Endothelial cell of umbilical vein (primary cell): ENCODE measurements around the gene DEFB113. TPM values are rescaled to one million over a fixed set of nuclear protein-coding genes. Genes with fewer than 3 reads are reported as not detected.

Source experiments
- Bru-seq: library from RNA; stranded (reverse); fragments of 400-500 nt; gene quantifications from one replicate; lab custom pipeline; 2021; lab: Mats Ljungman, UMichigan
- BruChase-seq, 2 experiments: library from RNA; stranded (reverse); fragments of 400-500 nt; gene quantifications; one replicate each; lab custom pipeline; 2021; lab: Mats Ljungman, UMichigan
- BruUV-seq: library from RNA; stranded (reverse); fragments of 400-500 nt; replicated peaks from 2 replicates; lab custom pipeline; 2021; lab: Mats Ljungman, UMichigan
- CTCF ChIA-PET: fragments of 300-600, 350-600 bp; sonication (Branson Sonifier 250); formaldehyde crosslinking; loops from one replicate; lab custom pipeline; 2021; ENCODE audit warnings: antibody characterized with exemption, inconsistent platforms; lab: Charles Lee
- POLR2A ChIA-PET: fragments of 300-600, 350-600 bp; sonication (Branson Sonifier 250); formaldehyde crosslinking; loops from one replicate; lab custom pipeline; 2021; ENCODE audit warnings: antibody characterized with exemption, inconsistent platforms; lab: Charles Lee
- DNase-seq: peaks from one replicate; pipeline ENCODE4 v3.0.0-alpha.2; 2011; ENCODE audit warnings: low read depth, low spot score
- FAIRE-seq: peaks from 2 replicates; lab custom pipeline; 2011; peaks lifted over from hg19 to GRCh38; lab: Jason Lieb, UNC
- H2AFZ ChIP-seq: 2 replicates; pipeline ENCODE4 v1.6.0; 2012; ENCODE audit warnings: low read depth, low read length, control low read depth, inconsistent platforms
- H3K27ac ChIP-seq: 2 replicates; pipeline ENCODE4 v1.5.1; 2011; ENCODE audit warnings: low read depth, mild to moderate bottlenecking, control low read depth, low read length, moderate library complexity; ENCODE audit not compliant: insufficient read depth
- H3K27me3 ChIP-seq, 2 experiments: 2 replicates each; pipeline versions ENCODE4 v1.6.0 to v1.6.1; 2011; ENCODE audit warnings: low read length in 2 of 2, mixed read lengths in 1 of 2; ENCODE audit not compliant: control insufficient read depth in 2 of 2, insufficient read depth in 2 of 2
- H3K36me3 ChIP-seq, 2 experiments: 2 replicates in 1 of 2; 3 replicates in 1 of 2; pipeline ENCODE4 v1.5.1; 2011; ENCODE audit warnings: low read length in 2 of 2, mild to moderate bottlenecking in 1 of 2, moderate library complexity in 1 of 2; ENCODE audit not compliant: control insufficient read depth in 2 of 2, insufficient read depth in 2 of 2; ENCODE audit errors: extremely low read depth in 1 of 2
- H3K4me1 ChIP-seq: 3 replicates; pipeline ENCODE4 v1.5.1; 2011; ENCODE audit warnings: mild to moderate bottlenecking, low read length; ENCODE audit not compliant: control insufficient read depth, insufficient read depth; ENCODE audit errors: extremely low read depth
- H3K4me2 ChIP-seq: 2 replicates; pipeline ENCODE4 v1.6.1; 2011; ENCODE audit warnings: low read length, control low read depth, mixed read lengths; ENCODE audit not compliant: insufficient read depth
- H3K4me3 ChIP-seq, 3 experiments: fragments of 200-600 bp in 1 of 3; sonication (generic), shearing (Covaris generic) in 1 of 3; replicated peaks in 1 of 3; 2 replicates each; pipeline ENCODE4 v1.5.1; 2011 to 2016; ENCODE audit warnings: control low read depth in 3 of 3, low read length in 3 of 3, mild to moderate bottlenecking in 2 of 3, inconsistent platforms in 1 of 3, low read depth in 1 of 3, moderate library complexity in 1 of 3; ENCODE audit not compliant: insufficient read depth in 1 of 3
- H3K79me2 ChIP-seq: 2 replicates; pipeline ENCODE4 v1.6.0; 2012; ENCODE audit warnings: low read length, inconsistent platforms; ENCODE audit not compliant: control insufficient read depth, insufficient read depth
- H3K9ac ChIP-seq: replicated peaks from 2 replicates; pipeline ENCODE3; 2011; ENCODE audit warnings: low read length, control low read depth; ENCODE audit not compliant: insufficient read depth; ENCODE audit errors: extremely low read depth
- H3K9me1 ChIP-seq: replicated peaks from 3 replicates; pipeline ENCODE4 v1.6.0; 2011; ENCODE audit warnings: mild to moderate bottlenecking, low read length; ENCODE audit not compliant: control insufficient read depth, insufficient read depth; ENCODE audit errors: extremely low read depth
- H3K9me3 ChIP-seq: replicated peaks from 2 replicates; pipeline ENCODE4 v1.5.1; 2012; ENCODE audit warnings: low read length, inconsistent platforms; ENCODE audit not compliant: control insufficient read depth, insufficient read depth
- H4K20me1 ChIP-seq: replicated peaks from 2 replicates; pipeline ENCODE3; 2011; ENCODE audit warnings: mild to moderate bottlenecking, low read length; ENCODE audit not compliant: control insufficient read depth, insufficient read depth; ENCODE audit errors: extremely low read depth
- FOS ChIP-seq: IDR thresholded peaks from 2 replicates; pipeline ENCODE4 v1.6.1; 2011; ENCODE audit warnings: mild to moderate bottlenecking, low read length, moderate library complexity, borderline replicate concordance; ENCODE audit not compliant: insufficient read depth
- GATA2 ChIP-seq: IDR thresholded peaks from 2 replicates; pipeline ENCODE4 v1.7.0; 2011; ENCODE audit warnings: low read depth, mild to moderate bottlenecking, moderate library complexity, mixed read lengths, low read length; ENCODE audit not compliant: insufficient read length, insufficient read depth
- JUN ChIP-seq: IDR thresholded peaks from 2 replicates; pipeline ENCODE4 v1.6.1; 2011; ENCODE audit warnings: borderline replicate concordance, low read depth; ENCODE audit not compliant: insufficient read length, insufficient read depth
- MAX ChIP-seq: IDR thresholded peaks from 2 replicates; pipeline ENCODE4 v1.6.1; 2011; ENCODE audit not compliant: insufficient read depth, insufficient read length
- POLR2A ChIP-seq: IDR thresholded peaks from 2 replicates; pipeline ENCODE4 v1.6.1; 2012; ENCODE audit warnings: low read depth, mild to moderate bottlenecking, control low read depth, low read length
- dilution Hi-C: fragments of 300-500 bp; cut with MboI; formaldehyde crosslinking; loops from one replicate; pipeline ENCODE4 v1.15.0; 2019; ENCODE audit warnings: low sequenced_read_pairs; ENCODE audit not compliant: extremely low pct_ligation_motif_present
- intact Hi-C: fragments of 100-400 bp; cut with micrococcal nuclease; formaldehyde crosslinking; loops from one replicate; pipeline ENCODE4 v1.10.0; 2022
- long read RNA-seq: library from polyadenylated mRNA; stranded (forward); transcript quantifications from one replicate; pipeline ENCODE4 v2.0.0, GENCODE V29; 2021
- polyA minus RNA-seq, 3 experiments: library from RNA; depleted of rRNA, polyadenylated mRNA; stranded (reverse); fragments of >200 nt; gene quantifications; 1 replicate in 1 of 3; 2 replicates in 2 of 3; pipeline ENCODE4 v1.2.3, GENCODE V29; 2011
- polyA plus RNA-seq, 4 experiments: library from polyadenylated mRNA; depleted of rRNA in 3 of 4; stranded (reverse) in 3 of 4; unstranded in 1 of 4; fragments of >200 nt; gene quantifications; 2 replicates each; pipeline versions ENCODE4 v1.2.1 to v1.2.3, GENCODE V29; 2011 to 2012; ENCODE audit warnings: missing spikeins in 1 of 4
- total RNA-seq: library from RNA; stranded (reverse); gene quantifications from 2 replicates; pipeline ENCODE4 v1.2.3, GENCODE V29; 2021
- TF ChIP-seq, protein P1 (sequence below), 2 donors: IDR thresholded peaks; 1 replicate in 1 of 2; 2 replicates in 1 of 2; pipeline ENCODE4 v1.5.1; 2011; ENCODE audit warnings: low read length in 2 of 2, mild to moderate bottlenecking in 2 of 2, moderate library complexity in 2 of 2, control low read depth in 1 of 2, inconsistent platforms in 1 of 2, low read depth in 1 of 2; ENCODE audit not compliant: insufficient read depth in 1 of 2; ENCODE audit errors: extremely low read depth in 1 of 2

Gene DEFB113
- total RNA-seq = not detected in 2 replicates
- not detected in 2 replicates for polyA plus RNA-seq
- not detected in 2 replicates for polyA plus RNA-seq (2011; cell fraction: cytosol; rRNA removed)
- not detected in 2 replicates for polyA plus RNA-seq (2011; cell fraction: nucleus; rRNA removed)
- polyA plus RNA-seq (2012) = not detected in 2 replicates
- not detected in 2 replicates for polyA minus RNA-seq
- polyA minus RNA-seq (2011; cell fraction: cytosol; rRNA and poly(A)+ RNA removed) = not detected
- not detected in 2 replicates for polyA minus RNA-seq (2011; cell fraction: nucleus; rRNA and poly(A)+ RNA removed)
- Bru-seq, nascent RNA = not detected
- not detected for BruChase-seq, experiment 1, labeled RNA remaining after a 6-hour chase
- not detected for BruChase-seq, experiment 2, labeled RNA remaining after a 2-hour chase
- long read RNA-seq = 0 reads

DNA sequence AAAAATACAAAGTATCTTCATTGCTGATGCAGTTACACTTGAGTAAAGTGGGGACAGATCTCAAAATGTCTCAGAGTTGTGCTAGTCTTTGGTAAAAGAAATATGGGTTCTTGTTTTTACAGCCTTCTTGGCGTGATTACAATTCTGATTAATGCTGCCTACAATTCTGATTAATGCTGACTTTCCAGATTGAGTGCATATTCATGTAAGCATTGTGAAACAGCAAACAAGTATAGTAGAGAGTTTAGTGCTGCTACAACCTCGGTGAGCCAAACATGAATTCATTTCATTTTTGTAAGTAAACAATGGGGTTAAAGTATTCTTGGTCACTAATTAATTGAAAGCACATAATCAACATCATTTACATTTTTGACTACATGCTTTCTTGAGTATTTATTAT is at the start of gene DEFB113:
Gene DEFB113, minus strand, starts transcription at position 21 of the 400 bp plus-strand sequence. Its CDS starts 0 bp downstream, at position 21.
- intact Hi-C loops = no loop called here
- TF ChIP-seq GATA2 (no peak), MAX (no peak), FOS (no peak), JUN (no peak), POLR2A (no peak)
- TF ChIP-seq, protein P1, sequence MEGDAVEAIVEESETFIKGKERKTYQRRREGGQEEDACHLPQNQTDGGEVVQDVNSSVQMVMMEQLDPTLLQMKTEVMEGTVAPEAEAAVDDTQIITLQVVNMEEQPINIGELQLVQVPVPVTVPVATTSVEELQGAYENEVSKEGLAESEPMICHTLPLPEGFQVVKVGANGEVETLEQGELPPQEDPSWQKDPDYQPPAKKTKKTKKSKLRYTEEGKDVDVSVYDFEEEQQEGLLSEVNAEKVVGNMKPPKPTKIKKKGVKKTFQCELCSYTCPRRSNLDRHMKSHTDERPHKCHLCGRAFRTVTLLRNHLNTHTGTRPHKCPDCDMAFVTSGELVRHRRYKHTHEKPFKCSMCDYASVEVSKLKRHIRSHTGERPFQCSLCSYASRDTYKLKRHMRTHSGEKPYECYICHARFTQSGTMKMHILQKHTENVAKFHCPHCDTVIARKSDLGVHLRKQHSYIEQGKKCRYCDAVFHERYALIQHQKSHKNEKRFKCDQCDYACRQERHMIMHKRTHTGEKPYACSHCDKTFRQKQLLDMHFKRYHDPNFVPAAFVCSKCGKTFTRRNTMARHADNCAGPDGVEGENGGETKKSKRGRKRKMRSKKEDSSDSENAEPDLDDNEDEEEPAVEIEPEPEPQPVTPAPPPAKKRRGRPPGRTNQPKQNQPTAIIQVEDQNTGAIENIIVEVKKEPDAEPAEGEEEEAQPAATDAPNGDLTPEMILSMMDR (IDR thresholded peaks at IDR 0.05; ENCODE audit: extremely low read depth in 1 of 2, insufficient read depth in 1 of 2, low read depth in 1 of 2, low read length in 2 of 2) = no peak
- CTCF ChIA-PET = no interaction called here

More for the DNA sequence above, at the start of gene DEFB113:
- H3K27ac ChIP-seq = no peak within 1 kb of the TSS
- no peaks in the 10 kb centered on the region for H3K79me2 ChIP-seq
- POLR2A ChIA-PET = no interaction called here
- no peaks in the 10 kb centered on the region for H4K20me1 ChIP-seq
- no peak for DNase-seq
- no peaks in the 10 kb centered on the region for H3K36me3 ChIP-seq
- H3K9me3 ChIP-seq = no peaks in the 10 kb centered on the region
- H3K4me2 ChIP-seq = no peak within 1 kb of the TSS
- H3K27me3 ChIP-seq = no peaks in the 10 kb centered on the region
- no peaks in the 10 kb centered on the region for H3K9me1 ChIP-seq
- H3K9ac ChIP-seq = no peak within 1 kb of the TSS
- no peaks in the 10 kb centered on the region for H3K4me1 ChIP-seq
- H2AFZ ChIP-seq = no peak within 1 kb of the TSS
- no peak within 1 kb of the TSS for H3K4me3 ChIP-seq
- dilution Hi-C loops = no loop called here
- no peak for FAIRE-seq
- BruUV-seq = no TSS peak
